ENCODE data around the gene CNNM2.

GRCh38 chr10:103066141-103067098 is 148.3 kb downstream of the CNNM2 start:
- no peak for TF ChIP-seq CTCF (tag by site-specific recombination; IDR thresholded peaks at IDR 0.05)
- TF ChIP-seq ZNF211 (tag by site-specific recombination; IDR thresholded peaks at IDR 0.05; ENCODE audit: low read depth): no peak
- TF ChIP-seq ZNF274 (IDR thresholded peaks at IDR 0.05; ENCODE audit: low read length): no peak
- TF ChIP-seq ZNF274 (tag by site-specific recombination; IDR thresholded peaks at IDR 0.05; ENCODE audit: borderline replicate concordance): no peak
- TF ChIP-seq, protein P1, sequence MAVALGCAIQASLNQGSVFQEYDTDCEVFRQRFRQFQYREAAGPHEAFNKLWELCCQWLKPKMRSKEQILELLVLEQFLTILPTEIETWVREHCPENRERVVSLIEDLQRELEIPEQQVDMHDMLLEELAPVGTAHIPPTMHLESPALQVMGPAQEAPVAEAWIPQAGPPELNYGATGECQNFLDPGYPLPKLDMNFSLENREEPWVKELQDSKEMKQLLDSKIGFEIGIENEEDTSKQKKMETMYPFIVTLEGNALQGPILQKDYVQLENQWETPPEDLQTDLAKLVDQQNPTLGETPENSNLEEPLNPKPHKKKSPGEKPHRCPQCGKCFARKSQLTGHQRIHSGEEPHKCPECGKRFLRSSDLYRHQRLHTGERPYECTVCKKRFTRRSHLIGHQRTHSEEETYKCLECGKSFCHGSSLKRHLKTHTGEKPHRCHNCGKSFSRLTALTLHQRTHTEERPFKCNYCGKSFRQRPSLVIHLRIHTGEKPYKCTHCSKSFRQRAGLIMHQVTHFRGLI (tag by site-specific recombination; IDR thresholded peaks at IDR 0.05): no peak
- no peak for TF ChIP-seq ZBTB26 (tag by site-specific recombination; optimal IDR thresholded peaks at IDR 0.05)

Data from HEK293 (cell line).